ENCODE data around the gene ARHGAP18.

The ARHGAP18 gene

GRCh38 chr6:129663531-129663930 is 46.4 kb downstream of the ARHGAP18 start:
- Histone ChIP-seq H3K27ac (no peak overlapping the region), H3K4me1 (ENCODE audit: control insufficient read depth in 1 of 2, insufficient read depth in 1 of 2, low read depth in 1 of 2, low read length in 1 of 2) (no peaks in the 10 kb centered on the region), H3K4me3 (ENCODE audit: low read depth in 1 of 2, low read length in 1 of 2) (no peak overlapping the region), H3K36me3 (no peaks in the 10 kb centered on the region), H3K9me3 (no peaks in the 10 kb centered on the region), H3K27me3 (no peaks in the 10 kb centered on the region)
- no peak for TF ChIP-seq CTCF (IDR thresholded peaks at IDR 0.05)

GRCh38 chr6:129662980-129663431 is 47.0 kb downstream of the ARHGAP18 start:
- H3K4me1 ChIP-seq (ENCODE audit: control insufficient read depth in 1 of 2, insufficient read depth in 1 of 2, low read depth in 1 of 2, low read length in 1 of 2): no peaks in the 10 kb centered on the region
- no peak for TF ChIP-seq CTCF (IDR thresholded peaks at IDR 0.05)
- no peak overlapping the region for H3K4me3 ChIP-seq (ENCODE audit: low read depth in 1 of 2, low read length in 1 of 2)
- H3K27ac ChIP-seq: no peak overlapping the region
- H3K27me3 ChIP-seq: no peaks in the 10 kb centered on the region
- no peaks in the 10 kb centered on the region for H3K9me3 ChIP-seq
- no peaks in the 10 kb centered on the region for H3K36me3 ChIP-seq

- TF ChIP-seq CTCF (IDR thresholded peaks at IDR 0.05): no peak
- Histone ChIP-seq H3K9me3 (no peaks in the 10 kb centered on the region), H3K4me1 (ENCODE audit: control insufficient read depth in 1 of 2, insufficient read depth in 1 of 2, low read depth in 1 of 2, low read length in 1 of 2) (no peaks in the 10 kb centered on the region), H3K27me3 (no peaks in the 10 kb centered on the region), H3K4me3 (ENCODE audit: low read depth in 1 of 2, low read length in 1 of 2) (no peak overlapping the region), H3K36me3 (no peaks in the 10 kb centered on the region), H3K27ac (no peak overlapping the region)
These were observed 47.6 kb downstream of the ARHGAP18 start for GRCh38 chr6:129662406-129662766.

- Histone ChIP-seq H3K36me3 (no peaks in the 10 kb centered on the region), H3K27ac (no peak overlapping the region), H3K9me3 (no peaks in the 10 kb centered on the region), H3K27me3 (no peaks in the 10 kb centered on the region), H3K4me1 (ENCODE audit: control insufficient read depth in 1 of 2, insufficient read depth in 1 of 2, low read depth in 1 of 2, low read length in 1 of 2) (no peaks in the 10 kb centered on the region), H3K4me3 (ENCODE audit: low read depth in 1 of 2, low read length in 1 of 2) (no peak overlapping the region)
- TF ChIP-seq CTCF (IDR thresholded peaks at IDR 0.05): no peak
These were observed 48.2 kb downstream of the ARHGAP18 start for GRCh38 chr6:129661536-129662405.

- no peaks in the 10 kb centered on the region for H3K4me1 ChIP-seq (ENCODE audit: control insufficient read depth in 1 of 2, insufficient read depth in 1 of 2, low read depth in 1 of 2, low read length in 1 of 2)
- no peaks in the 10 kb centered on the region for H3K36me3 ChIP-seq
- H3K27me3 ChIP-seq: no peaks in the 10 kb centered on the region
- H3K27ac ChIP-seq: no peak overlapping the region
- H3K9me3 ChIP-seq: no peaks in the 10 kb centered on the region
- TF ChIP-seq CTCF (IDR thresholded peaks at IDR 0.05): no peak
- H3K4me3 ChIP-seq (ENCODE audit: low read depth in 1 of 2, low read length in 1 of 2): no peak overlapping the region
These were observed 49.7 kb downstream of the ARHGAP18 start for GRCh38 chr6:129660346-129660676.
